GM12865 (cell line): Measurements from ENCODE around the gene SLC25A27.

Experiments
- DNase-seq: peaks from one replicate; pipeline ENCODE4 v3.0.0; 2010; ENCODE audit warnings: low read depth
- H3K4me3 ChIP-seq: 2 replicates; pipeline ENCODE4 v1.5.1; 2011; ENCODE audit warnings: mild to moderate bottlenecking, low read depth, low read length, control low read depth
- CTCF ChIP-seq: IDR thresholded peaks from 2 replicates; pipeline ENCODE4 v1.5.1; 2011; ENCODE audit warnings: low read length, control low read depth, low read depth, inconsistent platforms; ENCODE audit not compliant: insufficient read depth; ENCODE audit errors: missing control alignments

SLC25A27 gene

GRCh38 chr6:46704562-46704961, 51.8 kb downstream of the SLC25A27 start:
- DNase-seq: no peak
- TF ChIP-seq CTCF: no peak
- no peak overlapping the region for H3K4me3 ChIP-seq

GRCh38 chr6:46706464-46706863, 53.7 kb downstream of the SLC25A27 start:
- H3K4me3 ChIP-seq: no peak overlapping the region
- no peak for TF ChIP-seq CTCF
- peak; percentile 20 for DNase-seq

GRCh38 chr6:46711491-46711890, 58.7 kb downstream of the SLC25A27 start:
- DNase-seq: no peak
- no peak for TF ChIP-seq CTCF

GRCh38 chr6:46715141-46715540, 62.4 kb downstream of the SLC25A27 start:
- no peak overlapping the region for H3K4me3 ChIP-seq
- no peak for DNase-seq
- no peak for TF ChIP-seq CTCF

More at GRCh38 chr6:46711491-46711890, 58.7 kb downstream of the SLC25A27 start:
- H3K4me3 ChIP-seq: no peak overlapping the region

GRCh38 chr6:46719099-46719498, 66.3 kb downstream of the SLC25A27 start:
- H3K4me3 ChIP-seq: no peak overlapping the region
- TF ChIP-seq CTCF: no peak
- no peak for DNase-seq

GRCh38 chr6:46720401-46720800, 67.6 kb downstream of the SLC25A27 start:
- H3K4me3 ChIP-seq: no peak overlapping the region
- DNase-seq: no peak
- TF ChIP-seq CTCF: no peak
